Activated CD4-positive, CD25-positive, alpha-beta regulatory T cell treated with anti-CD3 and anti-CD28 coated beads, Interleukin-2, amount 50 U/mL, for 16 hours (primary cell): ENCODE measurements around the gene CCDC87.
A peak's percentile ranks its signal among the peaks of the same experiment; 100 is the strongest.
"Not testable (repeated sequence)": the region's sequence is repeated elsewhere in the genome, so short reads cannot be mapped to it uniquely, and the experiment has no call there.

Experiments used
- DNase-seq: peaks from one replicate; pipeline ENCODE4 v3.0.0-alpha.2; 2020; ENCODE audit warnings: low read depth, low spot score

The CCDC87 gene

DNA sequence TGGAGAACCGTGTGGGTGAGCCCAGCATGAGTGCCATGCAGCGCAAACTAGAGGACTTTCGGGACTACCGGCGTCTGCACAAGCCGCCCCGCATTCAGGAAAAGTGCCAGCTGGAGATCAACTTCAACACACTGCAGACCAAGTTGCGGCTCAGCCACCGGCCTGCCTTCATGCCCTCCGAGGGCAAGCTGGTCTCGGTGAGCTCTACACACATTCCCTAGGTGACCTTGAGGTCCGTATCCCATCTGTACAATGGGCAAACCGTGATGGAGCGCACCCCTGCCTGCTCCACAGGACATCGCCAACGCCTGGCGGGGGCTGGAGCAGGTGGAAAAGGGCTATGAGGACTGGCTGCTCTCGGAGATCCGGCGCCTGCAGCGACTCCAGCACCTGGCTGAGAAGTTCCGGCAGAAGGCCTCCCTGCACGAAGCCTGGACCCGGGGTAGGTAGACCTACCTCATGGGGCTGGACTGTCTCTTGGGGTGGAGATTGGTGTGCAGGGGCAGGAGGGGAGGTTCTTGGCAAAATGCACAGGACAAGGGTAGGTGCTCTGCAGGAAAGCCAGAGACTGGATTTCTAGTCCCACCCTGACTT, 35.0 kb downstream of the CCDC87 start:
- DNase-seq = no peak

DNA sequence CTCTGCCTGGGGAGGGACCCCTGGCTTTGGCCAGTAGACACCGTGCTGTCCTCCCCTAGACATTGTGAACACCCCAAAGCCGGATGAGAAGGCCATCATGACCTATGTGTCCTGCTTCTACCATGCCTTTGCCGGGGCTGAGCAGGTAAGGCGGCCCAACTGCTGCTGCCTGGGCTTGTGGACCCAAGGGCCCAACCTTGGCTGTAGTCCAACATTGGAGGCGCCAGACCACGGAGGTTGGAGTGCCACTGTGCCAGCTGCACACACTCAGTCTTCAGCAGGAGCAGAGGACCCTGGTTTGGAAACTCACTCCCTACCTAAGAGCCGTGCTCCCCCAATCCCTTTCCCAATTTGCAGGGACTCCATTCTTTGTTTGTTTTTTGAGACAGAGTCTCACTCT, 36.8 kb downstream of the CCDC87 start:
- no peak for DNase-seq

DNA sequence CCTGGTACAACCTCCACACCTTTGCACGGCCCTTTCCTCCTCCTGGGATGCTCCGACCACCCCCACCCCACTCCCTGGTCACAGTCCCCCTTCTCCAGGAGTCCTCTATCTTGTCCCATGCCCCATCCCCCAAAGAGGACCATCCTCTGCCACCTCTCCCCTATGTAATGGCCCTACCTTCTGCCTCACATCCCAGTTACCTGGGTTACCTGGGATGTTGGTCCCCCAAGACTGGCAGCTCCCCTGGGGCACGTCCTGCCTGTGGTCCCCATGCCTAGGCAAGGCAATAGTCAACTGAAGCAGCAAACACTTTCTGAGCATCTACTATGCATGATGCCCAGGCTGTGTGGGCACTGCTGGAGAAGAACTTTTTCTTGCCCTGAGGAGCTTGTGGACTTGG, 37.4 kb downstream of the CCDC87 start:
- DNase-seq = no peak

DNA sequence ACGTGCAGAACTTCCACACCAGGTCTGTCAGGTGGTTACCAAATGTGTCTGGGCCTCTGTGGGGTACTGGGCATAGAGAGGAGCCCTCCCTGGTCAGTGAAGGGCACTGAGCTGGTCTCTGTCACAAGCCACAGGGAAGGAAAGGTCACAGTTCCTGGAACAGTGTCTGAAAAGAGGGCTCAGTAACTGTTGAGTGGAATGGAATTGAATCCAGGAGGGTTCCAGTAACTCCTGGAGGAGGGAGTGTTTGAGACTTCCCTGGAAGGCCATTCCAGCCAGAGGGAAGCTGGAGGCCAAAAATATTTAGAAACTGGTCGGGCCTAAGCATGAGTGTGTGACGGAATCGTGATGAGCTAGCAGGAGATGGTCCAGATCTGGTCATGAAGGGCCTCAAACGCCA, 38.3 kb downstream of the CCDC87 start:
- DNase-seq = no peak

DNA sequence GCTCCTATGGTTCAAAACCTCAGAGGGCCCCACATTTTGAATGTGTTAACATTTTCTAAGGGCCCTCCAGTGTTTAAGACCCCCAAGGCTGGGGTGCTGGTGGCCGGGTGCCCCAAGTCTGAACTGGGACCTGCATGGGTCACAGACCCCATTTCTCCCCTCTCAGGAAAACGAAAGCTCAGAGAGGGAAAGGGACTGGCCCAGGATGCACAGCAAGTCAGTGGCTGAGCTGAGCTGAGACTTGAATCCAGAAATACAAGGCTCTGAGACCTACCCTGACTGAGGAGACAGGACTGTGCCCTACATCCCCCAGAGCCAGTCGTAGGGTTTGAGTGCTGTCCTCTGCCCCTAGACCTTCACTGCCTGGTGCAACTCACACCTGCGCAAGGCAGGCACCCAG, 42.0 kb downstream of the CCDC87 start:
- no peak for DNase-seq

DNA sequence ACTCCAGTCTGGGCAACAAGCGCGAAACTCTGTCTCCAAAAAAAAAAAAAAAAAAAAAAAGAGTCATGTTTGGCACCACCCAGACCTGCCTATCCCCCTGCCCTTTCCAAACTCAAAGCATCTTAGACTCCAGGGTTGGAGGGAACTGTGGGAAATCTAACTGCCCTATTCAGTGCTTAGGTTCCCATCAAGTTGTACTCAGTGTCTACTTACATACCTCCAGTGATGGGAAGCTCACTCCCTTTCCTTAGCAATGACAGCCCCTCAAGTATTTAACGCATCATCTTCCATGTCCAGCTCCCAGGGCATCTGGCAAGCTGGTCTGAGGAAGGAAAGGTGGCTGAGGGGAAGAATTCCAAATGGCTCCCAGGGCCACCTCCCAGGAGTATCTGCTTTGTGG, 43.2 kb downstream of the CCDC87 start:
- no peak for DNase-seq

DNA sequence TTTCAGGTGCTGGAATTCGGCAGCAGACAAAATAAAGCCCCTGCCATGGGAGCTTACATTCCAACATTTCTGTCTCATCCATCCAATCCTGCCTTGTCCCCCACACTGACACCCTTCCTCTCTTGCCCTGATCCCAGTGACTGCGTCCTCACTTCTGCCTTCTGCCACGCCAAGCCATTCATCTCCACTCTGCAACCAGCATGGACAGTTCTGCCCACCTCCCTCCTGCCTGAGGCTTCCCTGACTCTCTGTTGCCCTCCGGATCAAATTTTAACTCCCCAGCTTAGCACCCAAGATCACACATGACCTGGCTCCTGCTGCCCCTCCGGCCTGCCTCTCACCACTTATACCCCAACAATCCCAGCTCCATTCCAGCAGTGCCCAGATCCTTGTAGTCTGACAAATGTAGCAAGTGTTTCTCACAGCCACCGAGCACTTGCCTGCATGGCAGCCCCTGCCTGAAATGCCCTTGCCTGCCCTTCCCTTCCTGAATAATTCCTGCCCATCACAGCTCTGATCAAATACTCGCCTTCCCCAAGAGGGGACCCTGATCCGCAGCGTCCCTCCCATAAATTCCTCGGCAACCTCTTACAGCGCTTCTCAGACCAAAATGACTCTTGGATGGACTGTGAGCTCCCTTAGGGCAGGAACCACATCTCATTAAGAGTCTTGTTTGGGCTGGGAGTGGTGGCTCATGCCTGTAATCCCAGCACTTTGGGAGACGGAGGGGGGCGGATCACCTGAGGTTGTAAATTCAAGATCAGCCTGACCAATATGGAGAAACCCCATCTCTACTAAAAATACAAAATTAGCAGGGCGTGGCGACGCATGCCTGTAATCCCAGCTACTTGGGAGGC, 43.9 kb downstream of the CCDC87 start:
- no peak for DNase-seq

DNA sequence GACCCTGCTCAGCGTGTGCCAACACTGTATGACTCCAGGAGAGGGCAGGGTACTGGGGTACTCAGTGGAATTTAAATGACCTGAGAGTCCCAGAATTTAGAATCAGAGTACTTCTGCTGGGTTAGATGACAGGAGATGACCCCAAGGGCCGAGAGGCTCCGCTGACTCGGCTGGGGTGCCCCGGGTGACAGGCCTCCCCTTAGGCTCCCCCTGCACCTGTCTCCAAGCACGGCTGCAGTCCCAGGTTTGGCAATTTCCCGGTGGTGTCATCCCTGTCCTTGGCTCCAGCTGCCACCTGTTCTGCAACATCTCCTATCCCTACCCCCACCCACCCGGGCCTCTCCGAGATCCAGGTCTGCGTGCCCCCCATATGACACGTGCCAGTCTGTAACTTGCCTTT, 44.8 kb downstream of the CCDC87 start:
- no peak for DNase-seq

DNA sequence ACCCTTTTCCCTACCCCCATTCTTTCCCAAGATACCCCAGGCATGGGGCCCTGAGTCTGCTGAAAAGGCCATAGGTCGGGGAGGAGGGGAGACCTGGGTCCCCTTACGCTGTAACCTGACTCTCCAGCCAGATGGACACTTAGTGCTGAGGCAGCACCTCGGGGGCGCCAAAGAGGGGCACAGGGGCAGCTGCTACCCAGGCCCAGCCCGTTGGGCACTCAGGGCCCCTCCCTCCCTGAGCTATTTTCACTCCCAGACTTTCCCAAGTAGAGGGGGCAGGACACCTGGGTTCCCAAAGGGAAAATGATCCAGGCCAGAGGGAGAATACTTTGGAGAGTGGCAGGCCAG, 45.2 kb downstream of the CCDC87 start:
- no peak for DNase-seq

DNA sequence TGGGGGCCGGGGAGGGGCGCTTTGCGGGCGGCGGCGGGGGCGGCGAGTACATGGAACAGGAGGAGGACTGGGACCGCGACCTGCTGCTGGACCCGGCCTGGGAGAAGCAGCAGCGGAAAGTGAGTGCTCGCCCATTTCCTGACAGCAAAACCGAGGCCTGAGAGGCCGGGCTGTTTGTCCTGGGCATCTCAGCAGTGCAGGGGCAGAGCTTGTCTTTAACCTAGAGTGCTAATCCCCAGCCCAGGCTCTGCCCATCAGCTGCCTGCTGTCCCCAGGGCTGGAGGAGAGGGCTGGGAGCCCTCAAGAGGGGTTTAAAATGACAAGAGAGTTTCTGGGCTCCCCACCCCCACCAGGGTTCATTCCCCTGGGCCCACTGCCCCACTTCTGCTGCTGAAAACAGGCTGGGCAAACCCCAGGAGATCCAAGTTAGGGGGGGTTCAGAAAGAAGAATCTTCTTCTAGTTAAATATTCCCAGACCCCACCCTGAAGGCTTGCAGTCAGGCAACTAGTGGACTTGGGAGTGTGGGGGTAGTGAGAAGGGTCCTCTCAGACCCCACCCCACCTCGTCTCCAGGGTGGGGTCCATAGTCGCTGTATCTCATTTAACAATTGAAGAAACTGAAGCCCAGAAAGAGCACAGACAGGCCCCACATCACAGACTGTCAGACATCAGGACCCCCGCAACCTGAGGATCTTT, 45.7 kb downstream of the CCDC87 start:
- no peak for DNase-seq

DNA sequence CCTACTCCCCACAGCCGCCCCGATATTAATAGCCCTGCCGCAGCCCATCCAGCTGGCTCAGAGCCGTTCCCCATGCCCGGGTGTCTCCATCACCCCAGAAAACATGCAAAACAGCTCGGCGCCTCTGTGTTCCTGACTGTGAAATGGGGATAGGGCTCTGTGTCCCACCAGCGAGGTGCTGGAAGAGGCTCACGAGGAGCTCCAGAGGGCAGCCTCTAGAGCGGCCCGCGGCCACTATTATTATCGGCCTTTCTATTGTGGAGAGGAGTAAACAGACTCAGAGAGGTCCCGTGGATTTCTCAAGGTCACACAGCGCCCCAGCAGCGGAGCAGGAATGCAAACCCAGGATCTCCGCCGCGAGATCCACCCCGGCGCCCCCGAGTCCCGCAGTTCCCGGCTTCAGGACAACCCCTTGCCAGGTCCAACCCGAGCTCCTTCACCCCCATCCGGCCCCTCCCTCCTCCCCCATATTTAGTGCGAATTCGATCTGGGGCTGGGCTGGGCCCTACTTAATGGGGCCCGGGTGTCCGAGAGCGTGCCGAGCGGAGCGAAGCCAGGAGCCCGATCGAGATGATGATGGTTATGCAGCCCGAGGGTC, 46.4 kb downstream of the CCDC87 start, which contains the start of gene ACTN3:
TSS of gene ACTN3 (plus strand) at position 536 of the 598 bp plus-strand sequence. CDS start at position 571, 35 bp downstream.
- no peak for DNase-seq

DNA sequence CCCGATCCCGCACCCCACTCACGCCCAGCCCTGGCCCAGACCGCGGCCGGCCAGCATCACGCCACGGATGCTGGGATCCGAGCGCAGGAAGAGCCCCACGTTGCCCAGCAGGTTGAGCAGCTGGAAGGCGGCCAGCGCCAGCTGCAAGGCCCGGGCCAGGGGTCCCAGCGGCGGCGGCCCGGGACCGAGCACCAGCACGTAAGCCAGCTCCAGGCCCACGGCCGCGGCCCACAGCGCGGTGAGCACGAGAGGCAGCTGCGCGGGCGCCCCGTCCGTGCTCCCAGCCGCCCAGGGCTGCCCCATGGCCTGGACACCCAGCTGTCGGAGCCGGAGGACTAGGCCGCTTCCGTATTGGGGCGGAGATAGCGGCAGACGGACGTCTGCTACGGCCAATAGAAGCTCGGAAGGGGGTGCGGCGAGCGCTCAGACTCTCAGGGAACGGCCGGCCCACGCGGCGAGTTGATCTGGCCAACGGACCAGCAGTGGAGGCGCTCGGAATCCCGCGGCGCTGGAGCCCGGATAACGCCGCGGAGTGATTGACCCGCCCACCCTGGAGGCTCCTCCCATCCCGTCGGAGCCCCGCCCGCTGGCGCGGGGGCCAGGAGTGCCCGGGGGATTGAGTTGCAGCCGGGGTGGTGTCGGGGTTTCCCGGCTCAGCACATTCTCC, 47.0 kb downstream of the CCDC87 start, which contains the start of gene ZDHHC24:
TSS of gene ZDHHC24 (minus strand) at position 348 of the 667 bp plus-strand sequence. CDS start at position 303, 45 bp downstream.
- DNase-seq = peak; percentile 67

DNA sequence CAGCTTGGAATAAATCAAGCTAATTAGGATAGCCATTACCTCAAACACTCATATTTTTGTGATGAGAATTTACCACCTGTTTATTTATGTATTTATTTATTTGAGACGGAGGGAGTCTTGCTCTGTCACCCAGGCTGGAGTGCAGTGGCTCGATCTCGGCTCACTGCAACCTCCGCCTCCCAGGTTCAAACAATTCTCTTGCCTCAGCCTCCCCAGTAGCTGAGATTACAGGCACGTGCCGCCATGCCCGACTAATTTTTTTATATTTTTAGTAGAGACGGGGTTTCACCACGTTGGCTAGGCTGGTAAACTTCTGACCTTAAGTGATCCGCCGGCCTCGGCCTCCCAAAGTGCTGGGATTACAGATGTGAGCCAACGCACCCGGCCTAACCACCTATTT, 47.9 kb downstream of the CCDC87 start:
- DNase-seq = not testable (repeated sequence)

DNA sequence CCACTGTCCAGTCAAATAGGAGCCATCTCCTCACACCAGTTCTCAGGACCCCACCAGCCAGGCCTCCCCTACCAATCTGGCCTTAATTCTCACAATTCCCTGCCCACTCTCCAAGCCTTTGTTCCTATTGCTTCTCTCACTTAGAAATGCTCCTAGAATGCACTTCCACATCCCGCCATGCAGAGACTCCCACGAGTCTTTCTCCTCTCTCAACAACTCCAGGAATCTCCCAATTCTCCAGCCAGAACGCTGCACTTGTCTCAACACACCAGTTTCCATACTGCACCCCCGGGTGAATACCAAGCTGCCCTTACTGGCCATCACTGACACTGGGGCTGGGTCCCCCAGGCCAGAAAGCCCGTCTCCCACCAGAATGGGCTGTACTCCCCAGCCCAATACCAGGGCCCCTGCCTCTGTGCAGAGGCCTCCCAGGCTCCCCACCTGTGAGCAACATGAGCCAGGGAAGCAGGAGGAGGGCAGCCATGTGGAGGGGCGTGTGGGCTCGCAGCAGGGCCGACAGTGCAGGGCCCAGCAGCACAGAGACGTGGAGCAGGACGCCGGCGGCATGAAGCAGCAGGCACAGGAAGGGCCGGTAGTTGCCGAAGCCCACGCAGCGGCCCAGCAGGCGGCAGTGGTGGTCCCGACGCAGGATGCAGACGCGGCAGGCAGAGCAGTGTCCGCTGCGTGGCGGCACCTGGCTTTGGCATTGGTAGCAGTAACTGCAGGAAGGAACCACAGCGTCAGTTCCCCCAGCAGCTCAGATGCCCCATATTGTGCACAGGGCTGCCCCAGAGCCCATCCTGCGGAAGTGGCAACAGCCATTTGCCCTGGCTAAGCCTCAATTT, 49.4 kb downstream of the CCDC87 start:
- peak; percentile 19 for DNase-seq

DNA sequence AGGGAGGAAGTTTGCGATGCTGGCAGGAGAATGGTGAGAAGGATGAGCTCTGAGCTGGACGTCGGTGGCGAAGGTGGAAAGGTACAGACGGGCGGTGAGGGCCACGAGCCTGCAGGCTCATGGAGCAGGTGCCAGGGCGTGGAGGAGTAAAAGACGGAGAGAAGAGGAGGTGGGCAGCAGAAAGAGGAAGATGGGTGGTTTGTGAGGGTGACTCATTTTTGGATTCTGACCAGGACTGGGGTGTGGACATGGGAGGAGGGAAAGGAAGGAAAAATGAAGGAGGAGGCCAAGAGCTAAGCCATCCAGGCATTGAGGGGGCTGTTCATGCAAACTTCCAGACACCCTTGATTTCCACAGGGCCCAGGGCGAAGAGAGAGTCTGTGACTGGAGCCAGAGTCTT, 50.5 kb downstream of the CCDC87 start:
- no peak for DNase-seq

DNA sequence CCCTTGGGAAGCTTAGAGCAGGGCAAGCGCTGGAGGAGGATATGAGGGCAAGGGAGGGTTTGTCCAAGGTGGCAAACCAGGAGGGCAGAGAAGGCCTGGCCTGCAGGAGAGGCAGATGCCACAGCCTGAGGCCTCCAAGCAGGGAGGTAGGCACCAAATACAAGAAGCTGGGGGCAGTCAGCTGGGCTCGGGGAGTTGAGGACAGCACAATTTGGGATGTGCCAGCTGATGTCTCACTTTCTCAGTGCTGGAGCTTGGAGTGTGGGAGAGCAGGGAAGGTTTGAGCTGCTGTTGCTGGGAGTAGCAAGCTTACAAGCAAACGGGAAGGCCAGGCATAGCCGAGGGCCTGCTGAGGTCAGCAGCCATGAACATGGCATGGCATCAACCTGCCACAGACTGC, 51.0 kb downstream of the CCDC87 start:
- DNase-seq = no peak

DNA sequence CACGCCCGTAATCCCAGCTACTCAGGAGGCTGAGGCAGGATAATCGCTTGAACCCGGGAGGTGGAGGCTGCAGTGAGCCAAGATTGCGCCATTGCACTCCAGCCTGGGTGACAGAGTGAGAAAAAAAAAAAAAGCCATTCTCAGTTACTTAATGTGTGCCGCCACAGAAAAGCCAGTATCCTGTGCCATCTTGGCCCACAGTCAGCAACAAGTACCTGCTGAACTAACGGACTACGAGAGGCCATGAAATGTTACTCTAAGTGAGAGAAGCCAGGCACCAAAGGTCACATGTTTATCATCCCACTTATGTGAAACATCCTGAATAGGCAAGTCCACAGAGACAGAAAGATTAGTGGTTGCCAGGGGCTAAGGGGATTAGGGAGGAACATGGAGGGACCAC, 52.3 kb downstream of the CCDC87 start:
- not testable (repeated sequence) for DNase-seq
